ENCODE measurements around the gene GORASP1.

Gene GORASP1

DNA sequence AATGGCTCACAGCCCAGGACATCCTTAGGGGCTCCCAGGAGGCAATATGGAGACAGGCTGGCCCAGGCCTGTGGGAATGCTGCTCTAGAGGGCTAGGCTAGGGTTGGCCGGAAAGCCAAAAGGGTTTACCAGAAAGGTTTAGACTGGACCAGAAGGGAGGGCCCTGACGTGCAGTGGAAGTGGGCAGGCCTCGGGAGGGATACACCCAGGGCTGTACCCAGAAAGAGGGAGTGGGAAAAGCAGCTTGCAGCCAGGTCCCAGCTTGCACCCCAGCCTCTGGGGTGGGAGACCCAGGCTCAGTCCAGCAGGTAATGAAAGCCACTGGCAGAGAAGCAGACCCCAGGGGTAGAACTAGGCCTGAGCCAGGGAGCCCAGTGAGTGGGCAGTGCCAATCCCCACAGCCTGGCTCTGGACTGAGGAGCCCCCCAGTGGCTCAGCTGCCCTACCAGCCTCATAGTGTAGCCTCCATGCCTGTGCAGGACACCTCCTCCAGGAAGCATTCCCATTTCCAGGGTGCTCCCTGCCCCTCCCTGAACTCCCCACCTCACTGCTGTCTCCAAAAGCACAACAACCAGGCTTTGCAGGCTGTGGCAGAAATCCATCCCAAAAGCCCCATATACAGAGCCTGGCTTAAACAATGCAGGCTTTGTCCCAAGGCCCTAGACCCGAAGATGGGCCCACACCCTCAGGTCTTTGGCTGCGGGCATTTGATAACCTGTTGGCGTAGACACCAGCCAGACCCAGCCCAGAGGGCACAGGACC, 3.5 kb downstream of the GORASP1 start:
- H3K36me3 ChIP-seq (ENCODE audit: control insufficient read depth in 2 of 2, insufficient read depth in 2 of 2, low read length in 2 of 2) = peaks cover 24 to 25% of the 10 kb centered on the region in 2 donors
- H3K4me3 ChIP-seq (ENCODE audit: low read length in 2 of 2) = no peak overlapping the region
- H3K9ac ChIP-seq (ENCODE audit: low read depth in 1 of 2, low read length in 2 of 2) = no peak overlapping the region
- no peaks in the 10 kb centered on the region for H3K9me3 ChIP-seq (ENCODE audit: control insufficient read depth in 2 of 2, low read length in 2 of 2)
- no peaks in the 10 kb centered on the region for H3K27me3 ChIP-seq (ENCODE audit: control insufficient read depth in 2 of 2, insufficient read depth in 2 of 2, low read length in 2 of 2)
- H3K4me1 ChIP-seq (ENCODE audit: control insufficient read depth in 2 of 2, insufficient read depth in 2 of 2, low read length in 2 of 2) = peaks cover 26 to 29% of the 10 kb centered on the region in 2 donors
- no peak overlapping the region for H3K27ac ChIP-seq (ENCODE audit: low read depth in 2 of 2, low read length in 2 of 2)

GRCh38 chr3:39103324-39103693, 4.1 kb downstream of the GORASP1 start:
- H3K4me3 ChIP-seq (ENCODE audit: low read length in 2 of 2) = no peak overlapping the region
- no peak overlapping the region for H3K27ac ChIP-seq (ENCODE audit: low read depth in 2 of 2, low read length in 2 of 2)
- H3K9me3 ChIP-seq (ENCODE audit: control insufficient read depth in 2 of 2, low read length in 2 of 2) = no peaks in the 10 kb centered on the region
- peaks cover 31 to 32% of the 10 kb centered on the region in 2 donors for H3K36me3 ChIP-seq (ENCODE audit: control insufficient read depth in 2 of 2, insufficient read depth in 2 of 2, low read length in 2 of 2)
- H3K27me3 ChIP-seq (ENCODE audit: control insufficient read depth in 2 of 2, insufficient read depth in 2 of 2, low read length in 2 of 2) = no peaks in the 10 kb centered on the region
- H3K4me1 ChIP-seq (ENCODE audit: control insufficient read depth in 2 of 2, insufficient read depth in 2 of 2, low read length in 2 of 2) = peaks cover 24 to 29% of the 10 kb centered on the region in 2 donors
- no peak overlapping the region for H3K9ac ChIP-seq (ENCODE audit: low read depth in 1 of 2, low read length in 2 of 2)

DNA sequence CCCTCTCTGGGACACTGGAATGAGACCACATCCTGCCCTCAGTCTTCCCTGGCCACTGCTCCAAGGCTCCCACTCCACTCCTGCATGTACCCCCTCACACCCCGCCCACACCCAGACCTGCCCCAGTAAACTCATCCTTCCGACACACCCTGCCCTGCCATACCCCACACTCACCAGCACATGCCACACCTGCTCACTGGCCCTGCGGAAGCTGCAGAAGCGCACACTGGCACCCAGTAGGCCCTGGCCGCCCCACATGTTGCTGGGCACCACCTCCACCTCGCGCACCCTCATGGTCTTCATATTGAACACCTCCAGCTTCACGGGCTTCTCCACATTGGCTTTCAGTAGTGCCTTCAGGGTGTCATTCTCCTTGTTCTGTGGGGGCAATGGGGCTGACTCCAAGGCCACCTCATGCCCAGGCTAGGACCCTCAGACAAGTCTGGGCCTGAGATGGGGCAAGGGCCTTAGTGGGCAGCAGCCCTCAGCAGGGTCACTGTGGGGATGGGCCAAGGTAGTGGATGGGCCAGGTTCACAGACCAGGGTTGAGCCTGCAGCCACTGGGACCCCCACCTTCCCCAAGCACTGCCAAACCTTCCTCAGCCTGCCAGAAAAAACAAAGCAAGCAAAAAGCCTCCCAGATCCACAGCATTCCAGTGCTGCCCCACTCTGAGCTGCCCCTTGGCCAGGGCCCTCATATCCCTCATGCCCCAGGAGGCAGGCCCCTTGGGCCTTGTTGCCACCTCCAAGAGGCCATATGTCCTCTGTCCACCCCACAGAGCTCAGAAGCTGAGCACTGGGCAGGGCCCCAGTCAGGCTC, 4.7 kb downstream of the GORASP1 start:
- H3K9me3 ChIP-seq (ENCODE audit: control insufficient read depth in 2 of 2, low read length in 2 of 2) = no peaks in the 10 kb centered on the region
- no peak overlapping the region for H3K27ac ChIP-seq (ENCODE audit: low read depth in 2 of 2, low read length in 2 of 2)
- no peaks in the 10 kb centered on the region for H3K27me3 ChIP-seq (ENCODE audit: control insufficient read depth in 2 of 2, insufficient read depth in 2 of 2, low read length in 2 of 2)
- peaks cover 19 to 26% of the 10 kb centered on the region in 2 donors for H3K4me1 ChIP-seq (ENCODE audit: control insufficient read depth in 2 of 2, insufficient read depth in 2 of 2, low read length in 2 of 2)
- H3K36me3 ChIP-seq (ENCODE audit: control insufficient read depth in 2 of 2, insufficient read depth in 2 of 2, low read length in 2 of 2) = peaks cover 37 to 38% of the 10 kb centered on the region in 2 donors
- no peak overlapping the region for H3K4me3 ChIP-seq (ENCODE audit: low read length in 2 of 2)
- no peak overlapping the region for H3K9ac ChIP-seq (ENCODE audit: low read depth in 1 of 2, low read length in 2 of 2)

GRCh38 chr3:39101022-39101689, 6.3 kb downstream of the GORASP1 start:
- Histone ChIP-seq H3K4me3 (ENCODE audit: low read length in 2 of 2) (no peak overlapping the region), H3K4me1 (ENCODE audit: control insufficient read depth in 2 of 2, insufficient read depth in 2 of 2, low read length in 2 of 2) (peaks cover 14 to 20% of the 10 kb centered on the region in 2 donors), H3K9ac (ENCODE audit: low read depth in 1 of 2, low read length in 2 of 2) (no peak overlapping the region), H3K27me3 (ENCODE audit: control insufficient read depth in 2 of 2, insufficient read depth in 2 of 2, low read length in 2 of 2) (no peaks in the 10 kb centered on the region), H3K9me3 (ENCODE audit: control insufficient read depth in 2 of 2, low read length in 2 of 2) (no peaks in the 10 kb centered on the region), H3K36me3 (ENCODE audit: control insufficient read depth in 2 of 2, insufficient read depth in 2 of 2, low read length in 2 of 2) (peaks cover 50 to 51% of the 10 kb centered on the region in 2 donors), H3K27ac (ENCODE audit: low read depth in 2 of 2, low read length in 2 of 2) (no peak overlapping the region)

DNA sequence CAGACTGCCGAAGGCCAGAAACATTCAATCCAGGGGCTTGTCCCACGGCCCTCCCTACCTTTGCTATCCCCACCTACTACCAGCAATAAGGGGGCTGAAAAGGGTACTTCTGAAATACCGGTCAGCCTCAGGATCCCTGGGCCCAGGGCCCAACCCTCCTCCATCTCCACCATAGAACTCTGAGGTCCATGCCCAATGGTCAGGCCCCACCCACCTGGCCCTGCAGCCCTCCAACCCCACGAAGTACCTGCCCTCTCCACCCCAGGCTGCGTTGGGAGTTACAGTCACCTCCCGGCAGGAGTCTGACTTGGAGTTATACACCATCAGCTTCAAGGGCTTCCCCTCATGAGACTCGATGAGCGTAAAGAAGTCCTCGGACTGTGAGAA, 6.9 kb downstream of the GORASP1 start:
- Histone ChIP-seq H3K36me3 (ENCODE audit: control insufficient read depth in 2 of 2, insufficient read depth in 2 of 2, low read length in 2 of 2) (peaks cover 55 to 56% of the 10 kb centered on the region in 2 donors), H3K27ac (ENCODE audit: low read depth in 2 of 2, low read length in 2 of 2) (no peak overlapping the region), H3K4me3 (ENCODE audit: low read length in 2 of 2) (no peak overlapping the region), H3K9me3 (ENCODE audit: control insufficient read depth in 2 of 2, low read length in 2 of 2) (no peaks in the 10 kb centered on the region), H3K4me1 (ENCODE audit: control insufficient read depth in 2 of 2, insufficient read depth in 2 of 2, low read length in 2 of 2) (peaks cover 8 to 15% of the 10 kb centered on the region in 2 donors), H3K27me3 (ENCODE audit: control insufficient read depth in 2 of 2, insufficient read depth in 2 of 2, low read length in 2 of 2) (no peaks in the 10 kb centered on the region), H3K9ac (ENCODE audit: low read depth in 1 of 2, low read length in 2 of 2) (no peak overlapping the region)

- no peaks in the 10 kb centered on the region for H3K27me3 ChIP-seq (ENCODE audit: control insufficient read depth in 2 of 2, insufficient read depth in 2 of 2, low read length in 2 of 2)
- no peaks in the 10 kb centered on the region for H3K9me3 ChIP-seq (ENCODE audit: control insufficient read depth in 2 of 2, low read length in 2 of 2)
- H3K9ac ChIP-seq (ENCODE audit: low read depth in 1 of 2, low read length in 2 of 2) = no peak overlapping the region
- peaks cover 2 to 9% of the 10 kb centered on the region in 2 donors for H3K4me1 ChIP-seq (ENCODE audit: control insufficient read depth in 2 of 2, insufficient read depth in 2 of 2, low read length in 2 of 2)
- peaks cover 56 to 61% of the 10 kb centered on the region in 2 donors for H3K36me3 ChIP-seq (ENCODE audit: control insufficient read depth in 2 of 2, insufficient read depth in 2 of 2, low read length in 2 of 2)
- H3K4me3 ChIP-seq (ENCODE audit: low read length in 2 of 2) = no peak overlapping the region
- no peak overlapping the region for H3K27ac ChIP-seq (ENCODE audit: low read depth in 2 of 2, low read length in 2 of 2)
These were observed 7.5 kb downstream of the GORASP1 start for GRCh38 chr3:39099738-39100499.

DNA sequence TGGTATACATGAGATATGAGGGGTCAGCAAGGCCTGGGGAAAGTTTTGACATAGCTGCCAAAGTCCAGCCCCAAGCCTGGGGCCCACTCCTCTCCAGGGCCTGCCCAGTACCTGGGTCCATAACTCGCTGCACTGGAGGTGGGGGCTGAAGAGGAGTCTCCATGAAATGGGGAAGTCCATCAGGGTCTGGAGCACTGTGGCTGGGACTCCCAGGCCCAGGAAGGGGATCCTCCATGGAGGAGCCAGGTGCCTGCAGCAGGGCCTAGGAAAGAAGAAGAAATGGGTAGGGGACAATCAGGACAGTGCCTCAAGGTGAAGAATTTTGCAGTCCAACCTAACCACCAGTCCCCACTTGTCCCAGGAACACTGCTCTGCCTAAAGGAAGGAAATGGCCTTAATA, 8.2 kb downstream of the GORASP1 start:
- Histone ChIP-seq H3K27me3 (ENCODE audit: control insufficient read depth in 2 of 2, insufficient read depth in 2 of 2, low read length in 2 of 2) (no peaks in the 10 kb centered on the region), H3K4me1 (ENCODE audit: control insufficient read depth in 2 of 2, insufficient read depth in 2 of 2, low read length in 2 of 2) (peaks cover 0 to 5% of the 10 kb centered on the region in 2 donors), H3K27ac (ENCODE audit: low read depth in 2 of 2, low read length in 2 of 2) (no peak overlapping the region), H3K9ac (ENCODE audit: low read depth in 1 of 2, low read length in 2 of 2) (no peak overlapping the region), H3K4me3 (ENCODE audit: low read length in 2 of 2) (no peak overlapping the region), H3K36me3 (ENCODE audit: control insufficient read depth in 2 of 2, insufficient read depth in 2 of 2, low read length in 2 of 2) (peaks cover 63 to 68% of the 10 kb centered on the region in 2 donors), H3K9me3 (ENCODE audit: control insufficient read depth in 2 of 2, low read length in 2 of 2) (no peaks in the 10 kb centered on the region)

DNA sequence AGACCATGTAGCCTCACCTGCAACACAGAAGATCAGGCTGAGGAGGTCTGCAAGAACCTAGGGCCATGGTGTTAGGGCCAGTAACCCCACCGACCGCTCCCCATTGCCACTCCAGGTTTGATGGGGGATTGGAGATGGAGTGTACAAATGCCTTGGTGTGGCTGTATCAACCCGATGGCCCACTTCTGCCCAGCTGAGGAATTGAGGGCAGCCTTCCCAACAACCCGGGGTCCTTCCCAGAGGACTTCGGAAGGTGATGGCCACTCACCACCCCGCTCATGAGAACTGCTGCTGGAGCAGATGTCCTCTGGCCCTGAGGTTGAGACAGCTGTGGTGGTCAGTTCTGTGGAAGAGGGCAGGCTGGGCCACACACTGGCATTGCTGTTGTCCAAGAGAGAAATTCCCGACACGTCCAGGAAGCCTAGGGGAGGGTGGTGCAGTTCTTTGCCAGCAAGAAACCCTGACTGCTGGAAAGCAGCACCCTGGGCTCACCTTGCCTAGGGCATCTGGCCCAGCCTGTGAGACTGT, 8.9 kb downstream of the GORASP1 start:
- Histone ChIP-seq H3K9ac (ENCODE audit: low read depth in 1 of 2, low read length in 2 of 2) (no peak overlapping the region), H3K27me3 (ENCODE audit: control insufficient read depth in 2 of 2, insufficient read depth in 2 of 2, low read length in 2 of 2) (no peaks in the 10 kb centered on the region), H3K9me3 (ENCODE audit: control insufficient read depth in 2 of 2, low read length in 2 of 2) (no peaks in the 10 kb centered on the region), H3K27ac (ENCODE audit: low read depth in 2 of 2, low read length in 2 of 2) (no peak overlapping the region), H3K4me3 (ENCODE audit: low read length in 2 of 2) (no peak overlapping the region), H3K36me3 (ENCODE audit: control insufficient read depth in 2 of 2, insufficient read depth in 2 of 2, low read length in 2 of 2) (peaks cover 68 to 74% of the 10 kb centered on the region in 2 donors), H3K4me1 (ENCODE audit: control insufficient read depth in 2 of 2, insufficient read depth in 2 of 2, low read length in 2 of 2) (peaks cover 0 to 5% of the 10 kb centered on the region in 2 donors)

GRCh38 chr3:39097716-39098472, 9.5 kb downstream of the GORASP1 start:
- Histone ChIP-seq H3K9ac (ENCODE audit: low read depth in 1 of 2, low read length in 2 of 2) (no peak overlapping the region), H3K27ac (ENCODE audit: low read depth in 2 of 2, low read length in 2 of 2) (no peak overlapping the region)

More at GRCh38 chr3:39097716-39098472, 9.5 kb downstream of the GORASP1 start:
- H3K4me3 ChIP-seq (ENCODE audit: low read length in 2 of 2) = no peak overlapping the region
- no peaks in the 10 kb centered on the region for H3K9me3 ChIP-seq (ENCODE audit: control insufficient read depth in 2 of 2, low read length in 2 of 2)
- peaks cover 0 to 5% of the 10 kb centered on the region in 2 donors for H3K4me1 ChIP-seq (ENCODE audit: control insufficient read depth in 2 of 2, insufficient read depth in 2 of 2, low read length in 2 of 2)
- no peaks in the 10 kb centered on the region for H3K27me3 ChIP-seq (ENCODE audit: control insufficient read depth in 2 of 2, insufficient read depth in 2 of 2, low read length in 2 of 2)
- peaks cover 70 to 80% of the 10 kb centered on the region in 2 donors for H3K36me3 ChIP-seq (ENCODE audit: control insufficient read depth in 2 of 2, insufficient read depth in 2 of 2, low read length in 2 of 2)
